Endothelial cell of hepatic sinusoid (primary cell): ENCODE data around the gene KRTAP5-7.
"Not testable (repeated sequence)": the region's sequence is repeated elsewhere in the genome, so short reads cannot be mapped to it uniquely, and the experiment has no call there.

ENCODE experiments used
- in situ Hi-C: cut with HindIII; loops from 2 replicates; pipeline ENCODE4 v1.10.0; 2017; ENCODE audit warnings: low sequenced_read_pairs

Gene KRTAP5-7

GRCh38 chr11:71530602-71531001 is 3.5 kb downstream of the KRTAP5-7 start:
- in situ Hi-C loops = no loop called here

GRCh38 chr11:71532036-71532610 is 5.1 kb downstream of the KRTAP5-7 start:
- in situ Hi-C loops = no loop called here

GRCh38 chr11:71534711-71535608 is 7.9 kb downstream of the KRTAP5-7 start:
- in situ Hi-C loops = not testable (repeated sequence)

- in situ Hi-C loops = no loop called here
Observed at GRCh38 chr11:71535825-71536224, 8.8 kb downstream of the KRTAP5-7 start.

- in situ Hi-C loops = no loop called here
Observed at GRCh38 chr11:71537537-71537936, 10.5 kb downstream of the KRTAP5-7 start.

- in situ Hi-C loops = not testable (repeated sequence)
Observed at GRCh38 chr11:71537977-71538665, 11.1 kb downstream of the KRTAP5-7 start, which contains the start of gene KRTAP5-8. TSS of gene KRTAP5-8 (plus strand) at chr11:71538025. CDS start at chr11:71538056, 31 bp downstream.

- in situ Hi-C loops = no loop called here
Observed at GRCh38 chr11:71538666-71538990, 11.6 kb downstream of the KRTAP5-7 start.

- in situ Hi-C loops = no loop called here
Observed at GRCh38 chr11:71539017-71539416, 11.9 kb downstream of the KRTAP5-7 start.

- in situ Hi-C loops = not testable (repeated sequence)
Observed at GRCh38 chr11:71539971-71540370, 12.9 kb downstream of the KRTAP5-7 start.

- in situ Hi-C loops = not testable (repeated sequence)
Observed at GRCh38 chr11:71540521-71541304, 13.6 kb downstream of the KRTAP5-7 start.

- in situ Hi-C loops = no loop called here
Observed at GRCh38 chr11:71542382-71542781, 15.3 kb downstream of the KRTAP5-7 start.

GRCh38 chr11:71542879-71543777 is 16.1 kb downstream of the KRTAP5-7 start:
- in situ Hi-C loops = no loop called here

GRCh38 chr11:71543866-71544265 is 16.8 kb downstream of the KRTAP5-7 start:
- in situ Hi-C loops = no loop called here

- in situ Hi-C loops = loop anchor here (5.0 kb wide), 1 partner anchor 37 kb away; no protein-coding TSS in a partner anchor
Observed at GRCh38 chr11:71544525-71545214, 17.6 kb downstream of the KRTAP5-7 start.

- in situ Hi-C loops = loop anchor here (5.0 kb wide), 1 partner anchor 38 kb away; no protein-coding TSS in a partner anchor
Observed at GRCh38 chr11:71545405-71545966, 18.4 kb downstream of the KRTAP5-7 start.

- in situ Hi-C loops = loop anchor here (5.0 kb wide), 1 partner anchor 41 kb away; no protein-coding TSS in a partner anchor
Observed at GRCh38 chr11:71548120-71548519, 21.1 kb downstream of the KRTAP5-7 start, which contains the start of gene KRTAP5-9. TSS of gene KRTAP5-9 (plus strand) at chr11:71548420. CDS start at chr11:71548658, 238 bp downstream.

- in situ Hi-C loops = loop anchor here (5.0 kb wide), 1 partner anchor 41 kb away; no protein-coding TSS in a partner anchor
Observed at GRCh38 chr11:71548716-71549151, 21.7 kb downstream of the KRTAP5-7 start.

GRCh38 chr11:71551711-71552110 is 24.6 kb downstream of the KRTAP5-7 start:
- in situ Hi-C loops = no loop called here
